Activated CD8-positive, alpha-beta memory T cell treated with anti-CD3 and anti-CD28 coated beads for 24 hours (primary cell): Measurements from ENCODE around the gene MYO1G.
"Not testable (repeated sequence)": the region's sequence is repeated elsewhere in the genome, so short reads cannot be mapped to it uniquely, and the experiment has no call there.

Source experiments
- DNase-seq: peaks from one replicate; pipeline ENCODE4 v3.0.0-alpha.2; 2020

The MYO1G gene

DNA sequence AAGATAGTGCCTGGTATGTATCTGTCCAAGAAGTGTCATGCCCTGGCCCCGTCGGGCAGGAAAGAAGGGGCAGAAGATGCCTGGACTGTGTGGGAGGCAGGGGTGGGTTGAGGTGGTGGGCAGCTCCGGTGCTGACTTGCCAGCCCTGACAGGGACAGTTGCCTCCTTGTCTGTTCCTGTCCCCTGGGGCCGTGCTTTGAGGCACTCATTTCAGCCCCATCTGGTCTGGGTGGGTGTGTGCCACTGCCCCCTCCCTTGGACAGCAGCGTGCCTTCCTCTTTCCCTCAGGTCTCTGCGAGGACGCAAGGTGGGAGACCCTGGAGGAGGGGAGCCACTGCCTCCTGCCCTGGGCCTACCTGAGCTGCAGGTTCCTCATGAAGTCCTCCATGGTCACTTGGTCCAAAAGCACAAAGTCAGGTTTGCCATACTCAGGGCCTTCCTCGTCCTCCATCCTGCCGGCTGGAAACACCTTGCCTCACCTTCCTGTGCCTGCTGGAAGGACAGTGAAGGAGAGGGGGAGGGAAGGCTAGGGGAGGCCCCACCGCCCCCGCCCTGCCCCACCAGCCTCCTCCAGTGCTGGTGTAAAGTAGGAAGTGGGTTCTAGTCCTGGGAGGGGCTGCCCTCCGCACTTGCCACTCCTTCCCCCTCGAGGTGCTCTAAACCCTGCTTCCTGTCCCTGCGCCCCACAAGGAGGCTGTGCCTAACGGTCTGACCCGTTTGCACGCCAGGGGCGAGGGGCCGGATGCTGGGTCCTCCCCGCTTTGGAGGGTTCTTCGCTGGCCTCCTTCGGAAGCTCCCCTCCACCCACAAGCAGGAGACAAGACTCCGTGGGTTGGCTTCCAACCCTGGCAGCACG is at the start of gene MYO1G:
Gene MYO1G, minus strand, starts transcription at position 505 of the 856 bp plus-strand sequence. Its CDS starts 54 bp downstream, at position 451.
- DNase-seq: peak; percentile 92

DNA sequence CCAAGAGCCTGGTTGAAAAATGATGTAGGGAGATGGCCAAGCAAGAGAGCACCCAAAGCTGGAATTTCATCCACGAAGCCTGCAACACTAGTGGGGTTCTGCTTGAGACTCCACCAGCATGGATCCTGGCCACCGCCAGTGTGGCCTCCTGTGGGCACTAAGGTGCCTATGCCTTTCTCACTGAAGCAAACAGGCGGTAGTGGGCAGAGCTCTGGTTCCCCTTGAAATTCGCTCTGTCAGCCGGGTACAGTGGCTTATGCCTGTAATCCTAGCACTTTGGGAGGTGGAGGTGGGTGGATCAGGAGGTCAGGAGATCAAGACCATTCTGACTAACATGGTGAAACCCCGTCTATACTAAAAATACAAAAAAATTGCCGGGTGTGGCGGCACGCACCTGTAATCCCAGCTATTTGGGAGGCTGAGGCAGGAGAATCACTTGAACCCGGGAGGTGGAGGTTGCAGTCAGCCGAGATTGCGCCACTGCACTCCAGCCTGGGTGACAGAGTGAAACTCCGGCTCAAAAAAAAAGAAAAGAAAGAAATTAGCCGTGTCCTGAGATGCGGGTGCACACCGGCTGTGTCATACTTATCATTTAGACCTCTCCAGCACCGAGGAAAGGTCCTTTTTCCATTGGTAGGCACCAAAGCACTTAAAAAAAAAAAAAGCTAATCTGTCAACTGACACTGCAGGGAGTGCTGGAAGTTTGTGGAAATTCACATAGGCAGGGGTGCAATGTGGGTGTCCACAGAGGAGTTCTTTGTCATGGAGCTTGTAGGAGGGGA is 49.5 kb upstream of the MYO1G start:
- DNase-seq: no peak

DNA sequence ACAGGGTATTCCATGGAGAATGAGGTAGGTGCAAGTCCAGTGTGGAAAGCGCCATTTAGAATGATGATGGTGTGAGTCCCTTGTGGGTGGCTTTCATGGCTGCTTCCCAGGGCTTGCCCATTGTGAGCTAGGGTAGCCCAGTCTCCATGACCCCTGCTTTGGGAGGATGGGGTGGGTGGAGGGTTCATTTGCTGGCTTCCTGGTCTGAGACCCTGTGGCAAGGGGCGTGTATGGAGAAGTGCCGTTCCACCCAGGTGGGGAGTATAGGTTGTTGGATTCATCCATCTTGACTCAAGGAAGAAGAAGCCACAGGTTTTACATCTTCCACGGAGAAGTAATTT is 48.9 kb upstream of the MYO1G start:
- no peak for DNase-seq

DNA sequence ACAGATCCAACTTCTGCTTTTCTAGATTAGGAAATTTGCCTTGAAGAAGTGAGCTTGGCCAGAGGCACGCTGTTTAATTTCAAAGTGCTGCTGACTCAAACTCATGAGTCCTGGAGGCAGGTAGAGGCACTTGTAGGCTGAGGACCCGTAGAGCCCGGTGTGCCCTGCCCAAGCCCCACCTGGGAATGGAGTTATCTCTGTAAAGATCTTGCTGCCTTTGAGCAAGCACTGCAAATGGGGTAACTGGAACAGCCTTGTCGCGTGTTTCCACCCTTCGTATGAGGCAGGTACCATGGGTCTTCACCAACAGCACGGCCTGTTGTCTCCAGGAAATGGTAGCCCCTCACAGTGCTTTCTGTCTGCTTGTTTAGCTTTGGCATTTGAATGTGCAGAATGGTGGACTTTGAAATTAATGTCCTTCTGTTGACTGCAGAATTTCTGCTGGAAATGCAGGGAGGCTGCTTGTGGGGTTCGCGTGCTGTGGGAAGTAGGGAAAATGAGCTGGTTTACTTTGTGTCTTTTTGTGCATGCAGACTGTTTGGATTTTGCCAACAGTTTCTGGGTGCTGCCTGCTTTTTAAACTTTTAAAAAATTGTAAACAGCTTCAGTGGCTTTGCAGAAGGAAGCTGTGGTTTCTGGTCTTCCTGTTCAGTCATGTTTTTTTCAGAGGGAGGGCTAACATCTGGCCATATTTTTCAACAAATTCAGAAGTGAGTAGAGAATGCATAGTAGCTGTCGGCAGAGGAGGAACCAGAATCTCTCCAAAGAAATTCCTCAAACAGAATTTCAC is 48.4 kb upstream of the MYO1G start:
- no peak for DNase-seq

DNA sequence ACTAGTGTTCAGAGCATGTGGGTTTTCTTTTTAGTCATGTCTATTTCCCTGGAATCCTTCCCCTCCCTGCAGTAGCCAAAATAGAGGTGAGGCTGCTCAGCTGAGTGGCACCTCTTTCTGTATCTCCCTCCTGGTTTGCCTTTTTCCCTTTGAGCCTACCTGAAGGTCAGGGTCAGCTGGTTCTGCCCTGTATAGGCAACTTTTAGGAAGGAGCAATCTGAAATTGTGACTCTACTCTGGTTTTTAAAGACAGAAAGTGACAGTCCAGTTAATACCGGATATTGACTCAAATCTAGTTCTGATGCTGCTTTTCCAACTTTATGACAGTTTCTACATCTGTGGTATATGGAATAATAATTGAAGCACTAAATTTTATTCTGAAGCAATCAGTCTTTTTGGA is 47.2 kb upstream of the MYO1G start:
- no peak for DNase-seq

DNA sequence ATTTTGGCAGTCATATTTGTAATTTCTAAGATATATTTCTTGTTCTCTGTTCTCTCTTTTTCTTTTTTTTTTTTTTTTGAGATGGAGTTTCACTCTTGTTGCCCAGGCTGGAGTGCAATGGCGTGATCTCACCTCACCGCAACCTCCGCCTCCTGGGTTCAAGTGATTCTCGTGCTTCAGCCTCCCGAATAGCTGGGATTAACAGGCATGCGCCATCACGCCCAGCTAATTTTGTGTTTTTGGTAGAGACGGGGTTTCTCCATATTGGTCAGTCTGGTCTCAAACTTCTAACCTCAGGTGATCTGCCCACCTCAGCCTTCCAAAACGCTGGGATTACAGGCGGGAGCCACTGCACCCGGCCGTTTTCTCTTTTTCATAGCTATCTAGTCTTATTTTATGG is 46.7 kb upstream of the MYO1G start:
- DNase-seq: not testable (repeated sequence)

DNA sequence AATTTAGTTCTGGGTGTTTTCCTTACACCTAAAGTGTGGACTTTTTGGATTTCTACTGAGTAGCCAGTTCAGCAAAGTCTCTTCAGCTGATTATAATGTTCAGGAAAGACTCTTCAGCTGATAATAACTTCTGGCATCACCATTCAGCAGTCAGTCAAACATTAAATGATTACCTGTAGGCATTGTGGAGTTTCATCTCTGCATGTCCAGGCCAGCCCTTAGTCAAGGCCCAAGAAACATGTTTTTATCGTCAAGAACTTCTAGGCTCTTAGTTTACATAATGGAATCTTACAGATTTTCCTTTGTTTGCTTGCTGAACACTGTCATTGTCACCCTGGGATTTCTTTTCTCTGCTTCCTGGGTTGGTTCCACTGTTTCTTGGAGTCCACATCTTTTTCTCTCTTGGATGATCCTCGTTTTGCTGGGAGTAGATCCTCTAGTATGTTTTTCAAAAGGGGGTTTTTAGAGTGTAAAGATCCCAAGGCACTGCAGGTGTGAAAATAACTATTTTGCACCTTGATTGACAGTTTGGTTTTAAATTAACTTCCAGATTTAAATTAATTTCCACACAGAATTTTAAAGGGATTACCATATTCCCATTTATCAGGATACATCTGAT is 45.4 kb upstream of the MYO1G start:
- no peak for DNase-seq

DNA sequence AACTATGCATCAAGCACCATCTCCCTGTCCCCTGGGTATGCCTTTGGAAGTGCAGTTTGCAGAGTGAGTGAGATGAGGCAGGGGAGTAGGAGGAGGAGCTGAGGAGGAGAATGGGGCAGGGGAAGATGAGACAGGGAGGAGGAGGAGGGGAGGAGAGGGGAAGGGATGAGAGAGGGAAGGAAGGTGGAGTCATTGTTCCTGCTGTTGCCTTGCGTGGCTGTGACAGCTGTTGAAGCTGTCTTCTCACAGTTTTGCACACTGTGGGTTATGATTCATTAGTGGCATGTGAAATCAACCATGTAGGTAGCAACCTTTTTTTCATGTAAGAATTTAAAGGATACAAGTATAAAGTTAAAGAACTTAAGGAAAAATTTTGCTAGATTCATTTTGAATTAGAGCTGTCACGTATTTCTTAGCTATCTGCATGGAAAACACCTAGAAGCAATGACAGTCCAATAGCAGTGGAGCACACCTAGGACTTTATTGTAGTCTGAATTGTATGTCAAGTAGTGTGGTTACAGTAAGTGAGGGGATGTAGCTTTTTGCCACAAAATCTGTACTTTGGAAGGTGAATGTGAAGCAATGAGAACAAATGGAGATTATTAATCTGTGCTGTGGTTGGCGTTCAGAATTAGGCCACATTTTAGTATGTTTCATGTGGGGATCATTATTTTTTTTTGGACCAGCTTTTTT is 42.9 kb upstream of the MYO1G start:
- no peak for DNase-seq

DNA sequence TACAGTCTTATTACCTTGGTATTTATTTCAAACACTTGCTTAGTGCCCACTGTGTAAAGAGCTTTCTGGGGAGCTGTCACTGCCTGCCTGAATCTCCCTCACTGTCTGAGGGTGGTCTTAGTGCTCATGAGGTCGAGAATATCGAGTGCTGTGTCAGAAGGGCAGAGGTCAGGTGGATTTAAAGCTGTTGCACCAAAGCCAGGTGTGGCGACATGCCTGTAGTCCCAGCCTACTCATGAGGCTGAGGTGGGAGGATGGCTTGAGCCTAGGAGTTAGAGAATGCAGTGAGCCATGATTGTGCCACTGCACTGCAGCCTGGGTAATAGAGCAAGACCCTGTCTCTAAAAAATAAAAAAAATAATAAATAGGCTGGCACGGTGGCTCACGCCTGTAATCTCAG is 42.1 kb upstream of the MYO1G start:
- no peak for DNase-seq

DNA sequence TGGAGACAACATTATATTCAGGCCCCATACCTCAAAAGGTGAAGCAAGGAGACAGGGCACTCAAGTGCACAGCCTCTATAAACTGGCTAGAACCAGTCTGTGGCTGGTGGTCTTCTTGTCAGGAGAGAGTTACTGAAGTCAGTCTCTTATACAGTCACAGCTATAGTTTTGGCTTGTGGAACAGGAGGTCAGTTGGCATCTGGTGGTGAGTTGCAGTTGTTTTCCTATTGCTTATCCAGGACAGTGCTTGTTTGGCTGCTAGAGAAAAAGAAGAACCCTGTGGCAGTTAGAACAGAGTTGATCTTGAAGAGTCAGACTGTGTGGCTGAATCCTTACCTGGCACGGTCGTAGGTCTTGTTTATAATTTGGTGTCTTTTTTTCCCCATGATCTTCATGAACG is 38.4 kb upstream of the MYO1G start:
- no peak for DNase-seq

DNA sequence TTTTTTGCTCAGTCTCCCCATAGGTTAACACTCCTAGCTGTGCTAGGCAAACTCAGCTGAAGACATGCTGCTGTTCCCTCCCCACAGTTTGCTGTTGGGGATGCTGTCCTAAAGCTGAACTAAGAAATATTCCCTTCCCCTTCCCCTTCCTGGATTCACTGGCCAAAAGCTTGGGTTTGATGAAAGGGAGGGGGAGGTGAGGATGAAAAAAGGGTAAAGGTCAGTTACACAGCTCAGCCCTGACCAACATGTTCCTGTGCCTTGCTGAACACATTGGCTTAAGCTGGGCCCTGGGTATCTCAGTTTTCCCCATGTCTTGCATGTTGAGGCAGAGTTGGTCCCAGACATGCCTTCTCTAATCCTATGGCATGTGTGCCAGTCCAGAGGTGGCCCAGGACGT is 36.5 kb upstream of the MYO1G start:
- no peak for DNase-seq

DNA sequence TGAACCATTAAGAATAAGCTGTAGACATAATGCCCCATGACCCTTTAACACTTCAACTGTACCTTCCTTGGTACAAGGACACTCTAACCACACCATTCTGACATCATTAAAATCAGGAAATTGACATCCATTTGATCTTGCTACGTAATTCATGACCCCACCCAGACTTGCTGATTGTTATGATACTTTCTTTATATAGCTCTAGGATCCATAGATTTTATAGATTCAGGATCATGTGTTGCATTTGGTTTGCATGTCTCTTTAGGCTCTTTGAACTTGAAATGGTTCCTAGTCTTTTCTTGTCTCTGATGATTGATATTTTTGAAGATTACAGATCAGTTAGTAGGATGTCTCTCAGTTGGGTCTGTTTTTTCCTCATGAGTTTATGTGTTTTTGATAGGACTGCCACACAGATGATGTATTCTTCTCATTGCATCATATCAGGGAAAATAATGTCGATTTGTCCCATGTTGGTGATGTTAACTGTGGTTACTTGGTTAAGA is 34.7 kb upstream of the MYO1G start:
- DNase-seq: no peak

DNA sequence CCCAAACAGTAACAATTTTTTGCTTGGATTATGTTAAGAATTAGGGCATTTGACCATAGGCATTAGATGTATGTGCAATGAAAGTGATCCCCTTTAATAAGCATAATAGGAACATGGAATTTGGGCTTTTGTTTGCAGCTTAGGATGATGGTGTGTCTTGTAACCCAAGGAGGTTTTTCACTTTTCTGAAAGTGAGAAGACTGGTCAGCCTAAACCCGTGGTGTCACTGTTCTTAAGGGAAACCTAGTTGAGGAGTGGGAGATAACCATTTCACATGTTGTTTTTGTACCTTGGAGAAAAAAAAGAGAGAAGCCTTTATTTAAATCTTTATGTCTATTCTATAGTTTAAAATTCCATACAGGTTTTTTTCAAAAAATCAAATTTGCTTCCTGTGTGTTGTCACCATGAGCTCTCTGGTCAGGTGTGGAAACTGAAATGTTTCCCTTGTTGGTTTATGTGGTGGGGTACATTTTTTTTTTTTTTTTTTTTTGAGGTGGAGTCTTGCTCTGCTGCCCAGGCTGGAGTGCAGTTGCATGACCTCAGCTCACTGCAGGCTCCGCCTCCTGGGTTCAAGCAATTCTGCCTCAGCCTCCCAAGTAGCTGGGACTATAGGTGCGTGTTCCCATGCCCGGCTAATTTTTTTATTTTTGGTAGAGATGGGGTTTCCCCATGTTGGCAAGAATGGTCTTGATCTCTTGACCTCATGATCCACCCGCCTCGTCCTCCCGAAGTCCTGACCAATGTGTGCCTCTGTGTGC is 28.9 kb upstream of the MYO1G start:
- DNase-seq: no peak

DNA sequence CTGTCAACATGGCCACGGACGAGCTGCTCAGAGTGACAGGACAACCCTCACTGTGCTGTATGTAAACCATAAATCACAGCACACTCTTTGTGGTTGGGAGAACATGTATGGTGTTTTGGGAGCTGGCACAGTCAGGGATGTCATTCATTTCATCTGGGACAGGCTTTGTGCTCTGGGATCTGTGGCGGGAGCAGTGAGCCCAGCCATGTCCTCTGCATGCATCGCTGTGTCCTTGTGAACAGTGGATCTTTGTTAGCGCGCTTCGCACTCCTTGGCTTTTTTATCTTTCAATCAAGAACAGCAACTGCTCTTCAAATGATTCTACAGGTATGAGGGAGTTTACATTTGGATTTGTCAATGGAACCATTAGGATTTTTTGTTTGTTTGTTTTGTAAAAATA is 28.3 kb upstream of the MYO1G start:
- no peak for DNase-seq

DNA sequence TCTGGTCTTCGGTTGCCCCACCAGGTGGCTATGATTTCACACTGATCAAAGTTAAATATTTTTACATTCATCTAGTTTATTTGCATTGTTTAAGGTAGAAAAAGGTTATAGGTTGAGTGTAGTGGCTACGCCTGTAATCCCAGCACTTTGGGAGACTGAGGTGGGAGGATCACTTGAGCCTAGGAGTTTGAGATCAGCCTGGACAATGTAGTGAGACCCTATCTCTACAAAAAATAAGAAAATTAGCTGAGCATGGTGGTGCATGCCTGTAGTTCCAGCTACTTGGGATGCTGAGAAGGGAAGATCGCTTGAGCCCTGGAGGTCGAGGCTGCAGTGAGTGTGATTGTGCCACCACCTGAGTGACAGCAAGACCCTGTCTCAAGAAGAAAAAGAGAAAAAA is 25.0 kb upstream of the MYO1G start:
- no peak for DNase-seq

DNA sequence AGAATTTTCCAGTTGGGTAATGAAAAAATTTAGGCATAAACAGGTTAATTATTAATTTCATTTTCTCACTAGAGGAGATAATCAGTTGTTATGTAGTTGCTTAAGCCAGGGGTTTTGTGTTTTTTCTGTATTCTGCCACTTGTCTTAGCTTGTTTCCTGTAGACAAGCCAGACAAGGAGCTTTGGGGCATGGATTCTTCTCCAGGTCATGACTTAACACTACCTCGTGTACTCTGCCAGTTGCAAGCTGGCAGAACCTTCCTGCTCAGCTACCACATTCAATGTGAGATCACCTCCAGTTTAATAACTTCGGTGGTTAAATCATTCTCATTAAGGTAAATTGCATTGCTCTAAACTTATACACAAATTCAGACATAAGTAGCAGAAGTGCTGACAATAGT is 23.0 kb upstream of the MYO1G start:
- DNase-seq: no peak

DNA sequence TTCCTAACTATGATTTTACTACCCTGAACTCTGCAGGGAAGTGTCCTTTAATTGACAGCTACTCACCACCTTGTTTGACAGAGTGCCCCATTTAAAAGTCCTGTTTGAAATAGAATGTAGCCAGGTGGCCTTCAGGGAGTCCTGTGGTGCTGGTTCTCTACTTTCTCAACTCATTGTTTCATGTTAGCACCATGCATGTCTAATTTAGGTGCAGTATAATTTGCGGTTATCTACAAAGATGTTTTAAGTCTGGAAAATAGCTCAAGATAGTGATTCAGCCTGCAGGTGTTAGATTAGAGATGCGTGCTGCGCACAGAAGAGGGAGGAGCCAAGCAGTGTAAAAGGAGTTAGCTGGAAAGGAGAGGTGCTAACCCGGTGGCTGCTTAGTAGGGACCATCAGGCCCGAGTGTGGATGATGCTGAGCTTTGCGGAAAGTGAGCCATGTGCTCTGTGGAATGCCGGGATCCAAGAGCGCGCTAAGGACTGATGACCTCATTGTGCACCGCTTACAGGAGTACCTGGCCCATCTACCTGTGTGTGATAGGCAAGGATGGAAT is 22.4 kb upstream of the MYO1G start:
- peak; percentile 77 for DNase-seq

DNA sequence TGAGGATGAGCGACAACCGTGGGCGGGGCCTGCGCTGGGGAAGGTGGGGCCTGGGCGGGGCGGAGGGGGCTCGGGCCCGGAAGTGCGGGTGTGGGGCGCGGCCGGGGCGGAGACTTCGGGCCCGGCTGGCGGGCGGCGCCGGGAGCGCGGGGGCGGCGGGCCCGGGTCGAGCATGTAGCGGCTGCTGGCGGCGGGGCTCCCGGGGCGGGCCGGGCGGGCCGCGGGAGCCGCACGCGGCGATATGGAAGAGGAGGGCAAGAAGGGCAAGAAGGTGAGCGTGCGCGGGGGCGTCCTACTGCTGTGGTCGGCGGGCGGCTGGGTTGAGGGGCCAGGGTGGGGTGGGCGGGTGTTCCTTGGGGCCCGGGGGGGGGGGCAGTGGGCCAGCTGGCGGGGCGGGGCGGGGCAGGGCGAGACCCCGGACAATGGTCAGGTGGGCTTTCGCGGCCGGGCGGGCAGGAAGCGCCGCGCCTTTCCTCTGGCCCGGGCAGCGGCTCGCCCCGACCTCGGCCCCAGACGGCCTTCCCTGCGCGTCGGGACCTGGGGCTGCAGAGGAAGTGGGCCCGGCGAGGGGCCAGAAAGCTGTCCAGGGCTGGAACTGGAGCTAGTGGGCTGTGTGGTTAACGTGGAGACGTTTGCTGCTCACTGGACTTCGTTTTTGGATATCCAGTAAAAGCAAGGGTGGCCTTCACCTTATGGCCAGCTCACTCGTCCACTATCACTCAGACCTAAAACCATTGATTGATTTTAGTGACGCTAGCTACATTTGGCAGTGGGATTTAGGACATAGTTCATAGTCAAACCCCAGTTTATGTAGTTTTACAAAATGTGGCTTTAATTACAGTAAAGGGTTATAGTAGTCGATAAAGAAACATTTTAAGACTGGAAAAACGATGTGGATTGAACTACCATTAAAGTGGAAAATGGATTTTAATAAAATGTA is 21.5 kb upstream of the MYO1G start, which contains the start of gene CCM2:
Gene CCM2, plus strand, starts transcription at position 109 of the 940 bp plus-strand sequence. Its CDS starts 133 bp downstream, at position 242.
- DNase-seq: no peak

DNA sequence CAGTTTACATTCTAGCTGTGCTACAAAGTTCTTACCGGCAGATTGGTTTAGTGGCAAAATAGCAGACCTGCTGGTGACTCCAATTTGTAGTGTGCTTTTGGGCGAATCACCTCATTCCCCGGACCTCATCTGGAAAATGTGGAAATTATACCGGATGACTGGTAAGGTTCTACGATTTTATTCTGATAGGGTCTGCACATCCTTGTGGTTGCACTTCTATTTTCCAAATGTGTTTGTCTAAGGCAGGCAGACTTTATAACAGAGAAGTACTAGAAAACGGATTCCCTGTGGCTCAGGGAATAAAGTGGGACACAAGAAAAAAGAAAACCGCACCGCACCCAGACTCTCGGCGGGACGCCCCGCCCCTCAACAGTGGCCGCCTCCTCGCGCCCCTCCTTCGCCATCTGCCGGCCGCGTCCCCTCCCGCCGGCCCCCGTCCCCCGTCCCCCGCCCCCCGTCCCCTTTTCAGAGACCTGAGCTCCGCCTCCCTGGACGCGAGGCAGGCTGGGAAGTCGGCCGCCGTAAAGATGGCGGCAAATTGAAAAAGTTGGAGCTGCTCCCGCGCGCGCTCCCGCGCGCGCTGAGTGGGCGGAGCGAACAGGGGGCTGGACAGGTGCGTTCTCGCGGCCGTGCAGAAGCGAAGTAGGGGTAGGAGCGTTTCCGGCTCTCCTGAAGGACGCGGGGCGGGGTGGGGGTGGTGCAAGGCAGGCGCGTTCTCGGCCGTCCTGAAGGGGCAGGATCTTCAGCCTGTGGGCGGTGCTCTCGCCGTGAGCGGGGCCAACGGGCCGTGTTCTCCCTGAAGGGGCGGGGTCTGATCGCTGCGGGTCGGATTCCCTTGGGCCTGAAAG is 20.7 kb upstream of the MYO1G start:
- DNase-seq: peak; percentile 99
